ENCODE results near the gene EIF2S3B.
"Not testable (repeated sequence)": the region's sequence is repeated elsewhere in the genome, so short reads cannot be mapped to it uniquely, and the experiment has no call there.

Gene EIF2S3B

GRCh38 chr12:10505620-10506019 is at the start of gene EIF2S3B:
TSS of gene EIF2S3B (plus strand) at chr12:10505890. CDS start at chr12:10505903, 13 bp downstream.
- CTCF ChIA-PET = no interaction called here
- POLR2A ChIA-PET = no interaction called here
- no peak for DNase-seq (ENCODE audit: extremely low spot score)
- TF ChIP-seq SUZ12 (IDR thresholded peaks at IDR 0.05) = no peak
- no peak for TF ChIP-seq SP1 (IDR thresholded peaks at IDR 0.05)
- TF ChIP-seq ARNT (IDR thresholded peaks at IDR 0.05) = no peak
- no peak for TF ChIP-seq CTBP1 (IDR thresholded peaks at IDR 0.05; ENCODE audit: borderline replicate concordance)
- TF ChIP-seq TARDBP (IDR thresholded peaks at IDR 0.05) = no peak
- TF ChIP-seq BHLHE40 (IDR thresholded peaks at IDR 0.05; ENCODE audit: borderline replicate concordance) = no peak
- no peak for TF ChIP-seq L3MBTL2 (conservative IDR thresholded peaks at IDR 0.05)
- no peak for TF ChIP-seq HDGF (IDR thresholded peaks at IDR 0.05; ENCODE audit: borderline replicate concordance)
- TF ChIP-seq ELF4 (IDR thresholded peaks at IDR 0.05) = no peak

- ChIA-PET CTCF (no interaction called here), POLR2A (no interaction called here)
- TF ChIP-seq ZNF384 (IDR thresholded peaks at IDR 0.05) = no peak
- TF ChIP-seq SP1 (IDR thresholded peaks at IDR 0.05) = no peak
- TF ChIP-seq FOXM1 (IDR thresholded peaks at IDR 0.05; ENCODE audit: borderline replicate concordance) = no peak
- no peak for TF ChIP-seq TARDBP (IDR thresholded peaks at IDR 0.05)
- no peak for TF ChIP-seq NFRKB (IDR thresholded peaks at IDR 0.05)
- no peak for TF ChIP-seq ARNT (IDR thresholded peaks at IDR 0.05)
- TF ChIP-seq ELF4 (IDR thresholded peaks at IDR 0.05) = no peak
- TF ChIP-seq CTBP1 (IDR thresholded peaks at IDR 0.05; ENCODE audit: borderline replicate concordance) = no peak
- no peak for TF ChIP-seq BHLHE40 (IDR thresholded peaks at IDR 0.05; ENCODE audit: borderline replicate concordance)
- no peak for TF ChIP-seq SUZ12 (IDR thresholded peaks at IDR 0.05)
- TF ChIP-seq LEF1 (IDR thresholded peaks at IDR 0.05; ENCODE audit: borderline replicate concordance) = no peak
- TF ChIP-seq HDGF (IDR thresholded peaks at IDR 0.05; ENCODE audit: borderline replicate concordance) = no peak
- no peak for TF ChIP-seq FOXK2 (IDR thresholded peaks at IDR 0.05)
- no peak for TF ChIP-seq FOXA1 (IDR thresholded peaks at IDR 0.05)
- DNase-seq (ENCODE audit: extremely low spot score) = no peak
These were observed 48.8 kb upstream of the EIF2S3B start for GRCh38 chr12:10456856-10457255.

GRCh38 chr12:10457760-10458159 is 47.9 kb upstream of the EIF2S3B start:
- no peak for DNase-seq (ENCODE audit: extremely low spot score)
- POLR2A ChIA-PET = no interaction called here
- no peak for TF ChIP-seq FOXA1 (IDR thresholded peaks at IDR 0.05)
- no peak for TF ChIP-seq HDGF (IDR thresholded peaks at IDR 0.05; ENCODE audit: borderline replicate concordance)
- TF ChIP-seq ZNF384 (IDR thresholded peaks at IDR 0.05) = no peak
- TF ChIP-seq CTBP1 (IDR thresholded peaks at IDR 0.05; ENCODE audit: borderline replicate concordance) = no peak
- CTCF ChIA-PET = no interaction called here

- TF ChIP-seq BHLHE40 (IDR thresholded peaks at IDR 0.05; ENCODE audit: borderline replicate concordance) (no peak), LEF1 (IDR thresholded peaks at IDR 0.05; ENCODE audit: borderline replicate concordance) (no peak), ARNT (IDR thresholded peaks at IDR 0.05) (no peak), CTBP1 (IDR thresholded peaks at IDR 0.05; ENCODE audit: borderline replicate concordance) (no peak), FOXM1 (IDR thresholded peaks at IDR 0.05; ENCODE audit: borderline replicate concordance) (no peak)
- POLR2A ChIA-PET = no interaction called here
- CTCF ChIA-PET = no interaction called here
- no peak for DNase-seq (ENCODE audit: extremely low spot score)
These were observed 39.4 kb upstream of the EIF2S3B start for GRCh38 chr12:10466311-10466710.

- ChIA-PET CTCF (no interaction called here), POLR2A (no interaction called here)
- TF ChIP-seq HDGF (IDR thresholded peaks at IDR 0.05; ENCODE audit: borderline replicate concordance) (no peak), LEF1 (IDR thresholded peaks at IDR 0.05; ENCODE audit: borderline replicate concordance) (no peak), TARDBP (IDR thresholded peaks at IDR 0.05) (no peak), CTBP1 (IDR thresholded peaks at IDR 0.05; ENCODE audit: borderline replicate concordance) (no peak), ZNF384 (IDR thresholded peaks at IDR 0.05) (no peak)
- DNase-seq (ENCODE audit: extremely low spot score) = no peak
These were observed 36.0 kb upstream of the EIF2S3B start for GRCh38 chr12:10469701-10470100.

GRCh38 chr12:10472808-10473207 is 32.9 kb upstream of the EIF2S3B start:
- CTCF ChIA-PET; POLR2A ChIA-PET; DNase-seq (ENCODE audit: extremely low spot score): not testable (repeated sequence)

- DNase-seq (ENCODE audit: extremely low spot score); CTCF ChIA-PET; POLR2A ChIA-PET: not testable (repeated sequence)
These were observed 23.8 kb upstream of the EIF2S3B start for GRCh38 chr12:10481901-10482300.

GRCh38 chr12:10487328-10487727 is 18.4 kb upstream of the EIF2S3B start:
- POLR2A ChIA-PET; DNase-seq (ENCODE audit: extremely low spot score); CTCF ChIA-PET: not testable (repeated sequence)

GRCh38 chr12:10491766-10492165 is 13.9 kb upstream of the EIF2S3B start:
- CTCF ChIA-PET = interaction anchor here (0.6 kb wide), 1 partner anchor 623 kb away, joined by 3 read pairs; no protein-coding TSS in a partner anchor
- no peak for DNase-seq (ENCODE audit: extremely low spot score)
- POLR2A ChIA-PET = no interaction called here
- no peak for TF ChIP-seq ELF4 (IDR thresholded peaks at IDR 0.05)
- TF ChIP-seq SUZ12 (IDR thresholded peaks at IDR 0.05) = no peak
- TF ChIP-seq BHLHE40 (IDR thresholded peaks at IDR 0.05; ENCODE audit: borderline replicate concordance) = no peak
- no peak for TF ChIP-seq SP1 (IDR thresholded peaks at IDR 0.05)
- TF ChIP-seq FOXA1 (IDR thresholded peaks at IDR 0.05) = no peak
- no peak for TF ChIP-seq LEF1 (IDR thresholded peaks at IDR 0.05; ENCODE audit: borderline replicate concordance)
- TF ChIP-seq ZNF384 (IDR thresholded peaks at IDR 0.05) = no peak
- no peak for TF ChIP-seq CTBP1 (IDR thresholded peaks at IDR 0.05; ENCODE audit: borderline replicate concordance)
- TF ChIP-seq L3MBTL2 (conservative IDR thresholded peaks at IDR 0.05) = no peak
- TF ChIP-seq FOXK2 (IDR thresholded peaks at IDR 0.05) = no peak
- no peak for TF ChIP-seq HDGF (IDR thresholded peaks at IDR 0.05; ENCODE audit: borderline replicate concordance)
- no peak for TF ChIP-seq TARDBP (IDR thresholded peaks at IDR 0.05)
- TF ChIP-seq ARNT (IDR thresholded peaks at IDR 0.05) = no peak
- no peak for TF ChIP-seq NFRKB (IDR thresholded peaks at IDR 0.05)
- TF ChIP-seq FOXM1 (IDR thresholded peaks at IDR 0.05; ENCODE audit: borderline replicate concordance) = no peak
- TF ChIP-seq PKNOX1 (IDR thresholded peaks at IDR 0.05) = no peak

Measured in HEK293T (cell line).